ENCODE data around the gene RBM20. TPM values are rescaled to one million over a fixed set of nuclear protein-coding genes. Genes with fewer than 3 reads are reported as not detected.
"Not testable (repeated sequence)": the region's sequence is repeated elsewhere in the genome, so short reads cannot be mapped to it uniquely, and the experiment has no call there.

The RBM20 gene
- total and polyA plus RNA-seq, 8 donors: under 0.01 to 6.2 (median 0.59) TPM; not detected in 2

DNA sequence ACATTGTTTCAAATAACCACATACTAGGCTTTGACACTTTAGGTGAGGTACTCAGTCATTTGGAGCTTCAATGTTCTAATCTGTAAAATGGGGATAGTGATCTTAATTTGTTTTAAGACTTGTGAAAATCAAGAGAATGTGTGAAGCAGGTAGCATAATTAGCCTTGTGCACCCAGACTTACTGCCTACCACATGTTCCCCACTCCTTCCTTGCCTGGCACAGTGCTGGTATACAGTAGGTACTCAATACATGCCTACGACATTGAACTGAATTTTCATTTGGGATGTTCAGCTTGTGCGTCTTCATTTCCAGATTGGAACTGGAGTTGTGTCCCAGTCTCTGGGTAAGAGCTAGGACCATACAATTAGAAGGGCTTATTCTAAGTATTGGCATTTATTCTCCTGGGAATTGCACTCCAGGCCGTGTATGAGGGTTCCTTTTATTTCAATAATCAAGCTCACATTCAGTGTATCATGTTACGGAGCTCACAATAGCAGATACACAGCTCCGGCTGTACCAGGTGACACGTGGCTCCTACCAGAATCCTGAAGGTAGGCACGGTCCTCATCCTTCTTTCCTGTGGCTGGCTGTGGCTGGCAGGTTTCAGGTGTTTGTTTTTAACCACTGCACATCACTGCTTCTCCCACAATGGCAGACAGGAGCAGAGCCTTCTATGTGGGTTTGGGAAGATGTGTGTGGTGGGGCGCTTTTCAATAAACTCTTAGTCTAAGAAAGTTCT is 118.1 kb downstream of the RBM20 start:
- intact Hi-C loops (cut with DNase I; ENCODE audit: low total_unique reads): no loop called here
- 68 to 84% (median 79%) methylated on average over 8 of the region's 8 CpGs for WGBS, 5 donors
- Histone ChIP-seq H3K27me3 (peaks cover 0 to 4% (median 0%) of the 10 kb centered on the region in 3 donors), H3K4me1 (no peaks in the 10 kb centered on the region), H3K9me3 (no peaks in the 10 kb centered on the region), H3K4me3 (no peak overlapping the region), H3K36me3 (no peaks in the 10 kb centered on the region), H3K27ac (no peak overlapping the region)
- TF ChIP-seq EP300 (IDR thresholded peaks at IDR 0.05): no peak
- DNase-seq: no peak

GRCh38 chr10:110762849-110763211 is 118.7 kb downstream of the RBM20 start:
- TF ChIP-seq EP300 (IDR thresholded peaks at IDR 0.05) (no peak), POLR2AphosphoS5 (IDR thresholded peaks at IDR 0.05) (no peak), POLR2A (IDR thresholded peaks at IDR 0.05) (no peak)
- TF ChIP-seq, protein P1, sequence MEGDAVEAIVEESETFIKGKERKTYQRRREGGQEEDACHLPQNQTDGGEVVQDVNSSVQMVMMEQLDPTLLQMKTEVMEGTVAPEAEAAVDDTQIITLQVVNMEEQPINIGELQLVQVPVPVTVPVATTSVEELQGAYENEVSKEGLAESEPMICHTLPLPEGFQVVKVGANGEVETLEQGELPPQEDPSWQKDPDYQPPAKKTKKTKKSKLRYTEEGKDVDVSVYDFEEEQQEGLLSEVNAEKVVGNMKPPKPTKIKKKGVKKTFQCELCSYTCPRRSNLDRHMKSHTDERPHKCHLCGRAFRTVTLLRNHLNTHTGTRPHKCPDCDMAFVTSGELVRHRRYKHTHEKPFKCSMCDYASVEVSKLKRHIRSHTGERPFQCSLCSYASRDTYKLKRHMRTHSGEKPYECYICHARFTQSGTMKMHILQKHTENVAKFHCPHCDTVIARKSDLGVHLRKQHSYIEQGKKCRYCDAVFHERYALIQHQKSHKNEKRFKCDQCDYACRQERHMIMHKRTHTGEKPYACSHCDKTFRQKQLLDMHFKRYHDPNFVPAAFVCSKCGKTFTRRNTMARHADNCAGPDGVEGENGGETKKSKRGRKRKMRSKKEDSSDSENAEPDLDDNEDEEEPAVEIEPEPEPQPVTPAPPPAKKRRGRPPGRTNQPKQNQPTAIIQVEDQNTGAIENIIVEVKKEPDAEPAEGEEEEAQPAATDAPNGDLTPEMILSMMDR (IDR thresholded peaks at IDR 0.05): no peak
- Histone ChIP-seq H3K4me1 (no peaks in the 10 kb centered on the region), H3K9me3 (no peaks in the 10 kb centered on the region), H3K27ac (no peak overlapping the region), H3K27me3 (peaks cover 0 to 4% (median 0%) of the 10 kb centered on the region in 3 donors), H3K36me3 (no peaks in the 10 kb centered on the region), H3K4me3 (no peak overlapping the region)
- DNase-seq: no peak
- intact Hi-C loops (cut with DNase I; ENCODE audit: low total_unique reads): no loop called here
- 84 to 94% (median 90%) methylated on average over 5 of the region's 5 CpGs for WGBS, 5 donors

DNA sequence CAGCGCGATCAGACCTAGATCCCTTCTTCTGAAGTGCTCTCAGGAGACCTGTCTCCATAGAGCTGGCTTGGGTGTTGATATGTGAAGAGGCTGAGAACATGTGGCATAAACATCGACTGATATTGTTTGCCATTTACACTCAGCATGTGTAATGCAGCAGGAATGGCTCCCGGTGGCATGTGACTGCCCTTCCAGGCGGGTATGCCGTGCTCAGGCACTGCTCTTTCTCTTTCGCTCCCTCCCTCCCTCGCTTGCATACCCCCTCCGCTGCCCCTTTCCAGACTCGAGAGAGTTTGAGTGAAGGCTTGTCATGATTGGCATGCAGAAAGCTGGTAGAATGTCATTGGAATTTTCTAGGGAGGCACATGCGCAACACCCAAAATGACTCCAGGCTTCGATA is 120.2 kb downstream of the RBM20 start:
- Histone ChIP-seq H3K36me3 (no peaks in the 10 kb centered on the region), H3K4me3 (no peak overlapping the region), H3K27ac (no peak overlapping the region), H3K27me3 (peaks cover 0 to 4% (median 0%) of the 10 kb centered on the region in 3 donors), H3K9me3 (no peaks in the 10 kb centered on the region), H3K4me1 (no peaks in the 10 kb centered on the region)
- TF ChIP-seq POLR2A (IDR thresholded peaks at IDR 0.05) (no peak), EP300 (IDR thresholded peaks at IDR 0.05) (no peak), POLR2AphosphoS5 (IDR thresholded peaks at IDR 0.05) (no peak)
- TF ChIP-seq, protein P1 (IDR thresholded peaks at IDR 0.05): no peak
- DNase-seq: no peak
- 78 to 87% (median 82%) methylated on average over 12 of the region's 12 CpGs for WGBS, 5 donors
- intact Hi-C loops (cut with DNase I; ENCODE audit: low total_unique reads): no loop called here

DNA sequence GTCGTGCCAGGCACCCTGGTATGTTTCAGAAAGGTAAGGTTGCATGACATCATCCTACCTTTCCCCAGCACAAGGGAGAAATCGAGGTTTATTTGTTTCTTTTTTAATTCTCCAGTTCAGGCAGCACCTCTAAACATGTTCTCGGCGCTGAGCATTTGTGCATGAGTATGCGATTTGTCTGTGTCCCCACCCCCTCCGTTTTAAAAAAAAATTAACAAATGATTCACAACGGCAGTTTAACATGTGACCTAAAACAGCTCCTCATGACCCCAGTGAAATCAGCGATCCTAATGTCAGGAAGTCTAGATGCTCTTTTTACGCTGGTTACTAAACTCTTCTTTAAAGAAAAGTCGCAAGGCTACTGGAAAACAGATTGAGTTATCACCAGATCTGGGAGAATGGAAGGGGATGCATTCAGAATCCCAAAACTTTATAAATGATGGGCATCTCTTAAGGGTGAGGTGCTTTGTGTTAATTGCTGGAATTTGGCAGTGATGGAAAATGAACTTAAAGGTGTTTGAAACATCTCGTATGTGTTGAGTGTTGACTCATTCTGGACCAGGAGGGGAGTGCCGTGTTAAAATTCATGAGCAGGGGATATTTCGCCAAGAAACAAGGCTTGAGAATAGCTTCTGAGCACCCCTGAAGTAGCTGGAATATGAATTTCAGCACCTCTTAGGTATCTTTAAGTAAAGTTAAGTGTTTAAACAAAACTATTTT is 120.8 kb downstream of the RBM20 start:
- no peak for DNase-seq
- intact Hi-C loops (cut with DNase I; ENCODE audit: low total_unique reads): no loop called here
- Histone ChIP-seq H3K27ac (no peak overlapping the region), H3K27me3 (peaks cover 0 to 4% (median 0%) of the 10 kb centered on the region in 3 donors), H3K9me3 (no peaks in the 10 kb centered on the region), H3K36me3 (no peaks in the 10 kb centered on the region), H3K4me1 (no peaks in the 10 kb centered on the region), H3K4me3 (no peak overlapping the region)
- TF ChIP-seq EP300 (IDR thresholded peaks at IDR 0.05): no peak
- TF ChIP-seq POLR2A (IDR thresholded peaks at IDR 0.05): no peak
- TF ChIP-seq POLR2AphosphoS5 (IDR thresholded peaks at IDR 0.05): no peak
- 73 to 80% (median 77%) methylated on average over 13 of the region's 13 CpGs for WGBS, 5 donors

GRCh38 chr10:110765513-110766319 is 121.6 kb downstream of the RBM20 start:
- TF ChIP-seq, protein P1 (IDR thresholded peaks at IDR 0.05): no peak
- TF ChIP-seq EP300 (IDR thresholded peaks at IDR 0.05) (no peak), POLR2A (IDR thresholded peaks at IDR 0.05) (no peak), POLR2AphosphoS5 (IDR thresholded peaks at IDR 0.05) (no peak)
- intact Hi-C loops (cut with DNase I; ENCODE audit: low total_unique reads): no loop called here
- Histone ChIP-seq H3K4me1 (no peaks in the 10 kb centered on the region), H3K27ac (no peak overlapping the region), H3K4me3 (no peak overlapping the region), H3K9me3 (no peaks in the 10 kb centered on the region), H3K27me3 (peaks cover 0 to 4% (median 0%) of the 10 kb centered on the region in 3 donors), H3K36me3 (no peaks in the 10 kb centered on the region)
- no peak for DNase-seq
- 78 to 88% (median 78%) methylated on average over 8 of the region's 8 CpGs for WGBS, 5 donors

- H3K4me1 ChIP-seq; H3K27ac ChIP-seq; H3K9me3 ChIP-seq; intact Hi-C loops (cut with DNase I; ENCODE audit: low total_unique reads); DNase-seq; H3K36me3 ChIP-seq; H3K27me3 ChIP-seq; H3K4me3 ChIP-seq: not testable (repeated sequence)
- 89 to 98% (median 97%) methylated on average over 12 to 24 of the region's 29 CpGs for WGBS, 5 donors
These were observed 123.5 kb downstream of the RBM20 start for GRCh38 chr10:110767601-110768000.

All from stomach (tissue), 9 donors.